ENCODE measurements around the gene PDE4D.
"Not testable (repeated sequence)": the region's sequence is repeated elsewhere in the genome, so short reads cannot be mapped to it uniquely, and the experiment has no call there.

The PDE4D gene

GRCh38 chr5:59579101-59579823, 314.3 kb downstream of the PDE4D start:
- DNase-seq (ENCODE audit: low spot score): no peak

GRCh38 chr5:59577485-59577884, 316.0 kb downstream of the PDE4D start:
- no peak for DNase-seq (ENCODE audit: low spot score)

- no peak for DNase-seq (ENCODE audit: low spot score)
These were observed 317.7 kb downstream of the PDE4D start for GRCh38 chr5:59575648-59576445.

- DNase-seq (ENCODE audit: low spot score): not testable (repeated sequence)
These were observed 320.0 kb downstream of the PDE4D start for GRCh38 chr5:59573509-59573908.

GRCh38 chr5:59571067-59571466, 322.5 kb downstream of the PDE4D start:
- DNase-seq (ENCODE audit: low spot score): no peak

- no peak for DNase-seq (ENCODE audit: low spot score)
These were observed 323.8 kb downstream of the PDE4D start for GRCh38 chr5:59569608-59570334.

- no peak for DNase-seq (ENCODE audit: low spot score)
These were observed 324.4 kb downstream of the PDE4D start for GRCh38 chr5:59569158-59569557.

- DNase-seq (ENCODE audit: low spot score): no peak
These were observed 325.4 kb downstream of the PDE4D start for GRCh38 chr5:59568161-59568560.

GRCh38 chr5:59565551-59565950, 328.0 kb downstream of the PDE4D start:
- no peak for DNase-seq (ENCODE audit: low spot score)

GRCh38 chr5:59564895-59565294, 328.6 kb downstream of the PDE4D start:
- no peak for DNase-seq (ENCODE audit: low spot score)

GRCh38 chr5:59562756-59563389, 330.7 kb downstream of the PDE4D start:
- DNase-seq (ENCODE audit: low spot score): no peak

GRCh38 chr5:59560553-59560952, 333.0 kb downstream of the PDE4D start:
- DNase-seq (ENCODE audit: low spot score): no peak

GRCh38 chr5:59559847-59560246, 333.7 kb downstream of the PDE4D start:
- DNase-seq (ENCODE audit: low spot score): no peak

- DNase-seq (ENCODE audit: low spot score): no peak
These were observed 334.2 kb downstream of the PDE4D start for GRCh38 chr5:59559323-59559722.

GRCh38 chr5:59558501-59558900, 335.0 kb downstream of the PDE4D start:
- no peak for DNase-seq (ENCODE audit: low spot score)

GRCh38 chr5:59557572-59557971, 336.0 kb downstream of the PDE4D start:
- DNase-seq (ENCODE audit: low spot score): no peak

- DNase-seq (ENCODE audit: low spot score): no peak
These were observed 337.9 kb downstream of the PDE4D start for GRCh38 chr5:59555596-59555995.

GRCh38 chr5:59554501-59554900, 339.0 kb downstream of the PDE4D start:
- DNase-seq (ENCODE audit: low spot score): no peak

GRCh38 chr5:59553992-59554391, 339.5 kb downstream of the PDE4D start:
- DNase-seq (ENCODE audit: low spot score): no peak

- DNase-seq (ENCODE audit: low spot score): no peak
These were observed 344.6 kb downstream of the PDE4D start for GRCh38 chr5:59548807-59549357.

GRCh38 chr5:59547731-59548130, 345.8 kb downstream of the PDE4D start:
- no peak for DNase-seq (ENCODE audit: low spot score)

GRCh38 chr5:59544573-59544972, 349.0 kb downstream of the PDE4D start:
- no peak for DNase-seq (ENCODE audit: low spot score)
